Keratinocyte (primary cell): ENCODE data around the gene RPH3AL. TPM values are rescaled to one million over a fixed set of nuclear protein-coding genes. Genes with fewer than 3 reads are reported as not detected.
"Not testable (repeated sequence)": the region's sequence is repeated elsewhere in the genome, so short reads cannot be mapped to it uniquely, and the experiment has no call there.

Source experiments
- DNase-seq: peaks from one replicate; pipeline ENCODE4 v3.0.0-alpha.2; 2011; ENCODE audit warnings: low read depth, missing footprints, low spot score
- FAIRE-seq: peaks from 2 replicates; lab custom pipeline; 2011; peaks lifted over from hg19 to GRCh38; lab: Jason Lieb, UNC
- H2AFZ ChIP-seq: 2 replicates; pipeline ENCODE4 v1.6.0; 2012; ENCODE audit warnings: low read length, control low read depth, inconsistent platforms; ENCODE audit not compliant: control insufficient read depth
- H3K27ac ChIP-seq: 2 replicates; pipeline ENCODE4 v1.5.1; 2011; ENCODE audit warnings: low read length; ENCODE audit not compliant: control insufficient read depth, insufficient read depth
- H3K27me3 ChIP-seq: 3 replicates; pipeline ENCODE4 v1.6.0; 2011; ENCODE audit warnings: low read length; ENCODE audit not compliant: control insufficient read depth, insufficient read depth; ENCODE audit errors: extremely low read depth
- H3K36me3 ChIP-seq, 2 experiments: 2 replicates in 1 of 2; 3 replicates in 1 of 2; pipeline ENCODE4 v1.5.1; 2011; ENCODE audit warnings: low read length in 2 of 2, mild to moderate bottlenecking in 1 of 2; ENCODE audit not compliant: control insufficient read depth in 2 of 2, insufficient read depth in 2 of 2; ENCODE audit errors: extremely low read depth in 1 of 2
- H3K4me1 ChIP-seq: 3 replicates; pipeline ENCODE4 v1.5.1; 2011; ENCODE audit warnings: low read length; ENCODE audit not compliant: control insufficient read depth, insufficient read depth; ENCODE audit errors: extremely low read depth
- H3K4me2 ChIP-seq: 3 replicates; pipeline ENCODE4 v1.6.0; 2011; ENCODE audit warnings: low read depth, low read length; ENCODE audit not compliant: control insufficient read depth, insufficient read depth; ENCODE audit errors: extremely low read depth
- H3K4me3 ChIP-seq, 3 experiments: fragments of 200-600 bp in 1 of 3; sonication (generic) in 1 of 3; 2 replicates in 2 of 3; 3 replicates in 1 of 3; pipeline ENCODE4 v1.5.1; 2011 to 2016; ENCODE audit warnings: low read length in 3 of 3, mild to moderate bottlenecking in 3 of 3, control low read depth in 2 of 3, inconsistent platforms in 1 of 3, low read depth in 1 of 3, mixed read lengths in 1 of 3, mixed run types in 1 of 3, moderate library complexity in 1 of 3; ENCODE audit not compliant: control insufficient read depth in 2 of 3, insufficient read depth in 2 of 3; ENCODE audit errors: extremely low read depth in 1 of 3
- H3K79me2 ChIP-seq: 2 replicates; pipeline ENCODE4 v1.6.0; 2012; ENCODE audit warnings: low read length; ENCODE audit not compliant: control insufficient read depth, insufficient read depth
- H3K9ac ChIP-seq: 3 replicates; pipeline ENCODE4 v1.6.0; 2011; ENCODE audit warnings: low read length; ENCODE audit not compliant: control insufficient read depth, insufficient read depth; ENCODE audit errors: extremely low read depth
- H3K9me1 ChIP-seq: 3 replicates; pipeline ENCODE4 v1.6.0; 2011; ENCODE audit warnings: low read length; ENCODE audit not compliant: control insufficient read depth, insufficient read depth; ENCODE audit errors: extremely low read depth
- H3K9me3 ChIP-seq: 2 replicates; pipeline ENCODE4 v1.5.1; 2012; ENCODE audit warnings: low read depth, low read length; ENCODE audit not compliant: control insufficient read depth
- H4K20me1 ChIP-seq: 3 replicates; pipeline ENCODE4 v1.6.0; 2011; ENCODE audit warnings: low read length; ENCODE audit not compliant: control insufficient read depth, insufficient read depth; ENCODE audit errors: extremely low read depth
- CTCF ChIP-seq, 3 experiments: IDR thresholded peaks in 1 of 3; conservative IDR thresholded peaks in 1 of 3; optimal IDR thresholded peaks in 1 of 3; 2 replicates in 2 of 3; 3 replicates in 1 of 3; pipeline versions ENCODE3 to v1.5.1; 2011; ENCODE audit warnings: low read length in 3 of 3, mild to moderate bottlenecking in 3 of 3, moderate library complexity in 2 of 3, control low read depth in 1 of 3, inconsistent platforms in 1 of 3; ENCODE audit not compliant: insufficient read depth in 2 of 3; ENCODE audit errors: extremely low read depth in 1 of 3
- EZH2 ChIP-seq: IDR thresholded peaks from one replicate; pipeline ENCODE4 v1.6.1; 2012; ENCODE audit warnings: inconsistent platforms, mild to moderate bottlenecking, low read length, moderate library complexity
- dilution Hi-C: fragments of 300-500 bp; cut with MboI; formaldehyde crosslinking; loops from one replicate; pipeline ENCODE4 v1.7.0; 2020; ENCODE audit warnings: low sequenced_read_pairs; ENCODE audit not compliant: extremely low pct_ligation_motif_present
- polyA plus RNA-seq, 5 experiments: library from polyadenylated mRNA; depleted of rRNA in 3 of 5; stranded (reverse) in 3 of 5; stranded (forward) in 1 of 5; unstranded in 1 of 5; fragments of >200 nt; gene quantifications; 1 replicate in 1 of 5; 2 replicates in 3 of 5; 3 replicates in 1 of 5; pipeline versions ENCODE4 v1.2.1 to v1.2.3, GENCODE V29; 2011 to 2012; ENCODE audit warnings: missing spikeins in 2 of 5, low read depth in 1 of 5, low replicate concordance in 1 of 5

The RPH3AL gene
- polyA plus RNA-seq, 1 donor (not counting 4 experiments of a cell fraction or from before 2014, with no cell fraction given) = 0.31 TPM

- H3K9me3 ChIP-seq = no peaks in the 10 kb centered on the region
- dilution Hi-C loops = no loop called here
- no peak overlapping the region for H2AFZ ChIP-seq
- no peak overlapping the region for H3K4me2 ChIP-seq
- TF ChIP-seq EZH2 (no peak), CTCF (optimal IDR thresholded peaks at IDR 0.05 in 1 of 3, IDR thresholded peaks at IDR 0.05 in 1 of 3, conservative IDR thresholded peaks at IDR 0.05 in 1 of 3; ENCODE audit: extremely low read depth in 1 of 3, insufficient read depth in 2 of 3, low read length in 3 of 3) (no peak)
- H4K20me1 ChIP-seq = no peaks in the 10 kb centered on the region
- H3K36me3 ChIP-seq = no peaks in the 10 kb centered on the region
- H3K4me1 ChIP-seq = no peaks in the 10 kb centered on the region
- no peaks in the 10 kb centered on the region for H3K9me1 ChIP-seq
- no peak overlapping the region for H3K4me3 ChIP-seq
- no peak for FAIRE-seq
- no peaks in the 10 kb centered on the region for H3K27me3 ChIP-seq
- H3K9ac ChIP-seq = no peak overlapping the region
- DNase-seq = no peak
- no peak overlapping the region for H3K27ac ChIP-seq
- H3K79me2 ChIP-seq = no peaks in the 10 kb centered on the region
These were observed 126.2 kb downstream of the RPH3AL start for GRCh38 chr17:226108-227077.

DNA sequence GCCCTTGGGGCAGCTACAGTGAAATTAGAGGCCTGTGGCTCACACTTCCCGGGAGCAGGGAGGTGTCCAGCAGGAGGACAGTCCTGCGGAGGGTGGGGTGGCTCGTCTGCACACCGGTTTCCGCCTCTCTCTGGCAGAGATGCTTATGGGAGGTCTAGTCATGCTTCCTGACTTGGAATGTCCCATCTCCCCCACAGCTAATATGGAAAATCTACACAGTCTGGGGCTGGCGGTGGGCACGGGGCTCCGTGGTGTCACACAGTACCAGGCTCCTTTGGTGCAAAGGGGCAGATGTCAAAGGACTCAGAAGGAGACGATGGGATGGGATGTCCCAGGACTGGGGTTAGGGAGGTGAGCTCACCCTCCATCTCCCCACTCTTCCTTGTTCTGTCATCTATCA is 127.1 kb downstream of the RPH3AL start:
- Histone ChIP-seq H3K9me1 (no peaks in the 10 kb centered on the region), H3K27ac (no peak overlapping the region), H3K9me3 (no peaks in the 10 kb centered on the region), H3K79me2 (no peaks in the 10 kb centered on the region), H3K4me3 (no peak overlapping the region), H3K9ac (no peak overlapping the region), H3K27me3 (no peaks in the 10 kb centered on the region), H3K4me2 (no peak overlapping the region), H3K36me3 (no peaks in the 10 kb centered on the region), H4K20me1 (no peaks in the 10 kb centered on the region), H2AFZ (no peak overlapping the region), H3K4me1 (no peaks in the 10 kb centered on the region)
- TF ChIP-seq EZH2 (no peak), CTCF (optimal IDR thresholded peaks at IDR 0.05 in 1 of 3, IDR thresholded peaks at IDR 0.05 in 1 of 3, conservative IDR thresholded peaks at IDR 0.05 in 1 of 3; ENCODE audit: extremely low read depth in 1 of 3, insufficient read depth in 2 of 3, low read length in 3 of 3) (no peak)
- dilution Hi-C loops = no loop called here
- DNase-seq (no peak), FAIRE-seq (no peak)

DNA sequence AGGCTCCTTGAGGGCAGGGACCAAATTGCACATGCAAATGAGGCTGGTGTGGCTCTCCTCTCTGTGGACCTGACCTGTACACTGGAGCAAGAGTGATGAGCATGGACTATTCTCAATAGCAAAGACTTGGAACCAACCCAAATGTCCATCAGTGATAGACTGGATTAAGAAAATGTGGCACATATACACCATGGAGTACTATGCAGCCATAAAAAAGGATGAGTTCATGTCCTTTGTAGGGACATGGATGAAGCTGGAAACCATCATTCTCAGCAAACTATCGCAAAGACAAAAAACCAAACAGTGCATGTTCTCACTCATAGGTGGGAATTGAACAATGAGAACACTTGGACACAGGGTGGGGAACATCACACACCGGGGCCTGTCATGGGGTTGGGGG is 128.0 kb downstream of the RPH3AL start:
- H3K79me2 ChIP-seq, H3K4me1 ChIP-seq, DNase-seq, H3K36me3 ChIP-seq, H3K27ac ChIP-seq, H4K20me1 ChIP-seq, H3K9ac ChIP-seq, FAIRE-seq, H3K4me2 ChIP-seq, dilution Hi-C loops, H2AFZ ChIP-seq, H3K4me3 ChIP-seq, H3K9me1 ChIP-seq, H3K9me3 ChIP-seq, H3K27me3 ChIP-seq: not testable (repeated sequence)
